Measurements from ENCODE around the gene CSTPP1.

Gene CSTPP1

GRCh38 chr11:47164321-47164720 lies 227.8 kb downstream of the CSTPP1 start:
- Histone ChIP-seq H4K20me1 (ENCODE audit: insufficient read depth, low read length) (no peaks in the 10 kb centered on the region), H3K4me1 (ENCODE audit: insufficient read depth, low read length, severe bottlenecking) (no peaks in the 10 kb centered on the region), H3K27me3 (ENCODE audit: insufficient read depth, low read length) (no peaks in the 10 kb centered on the region), H2AFZ (ENCODE audit: low read length) (no peak overlapping the region), H3K79me2 (ENCODE audit: insufficient read depth, low read length) (no peaks in the 10 kb centered on the region), H3K4me2 (ENCODE audit: low read length) (no peak overlapping the region), H3K9ac (ENCODE audit: low read length) (no peak overlapping the region), H3K9me2 (ENCODE audit: low read depth, low read length) (no peaks in the 10 kb centered on the region), H3F3A (ENCODE audit: insufficient read depth, low read length) (no peaks in the 10 kb centered on the region), H3K27ac (ENCODE audit: low read depth, low read length, poor library complexity, severe bottlenecking) (no peak overlapping the region), H3K4me3 (ENCODE audit: low read depth, low read length, poor library complexity, severe bottlenecking) (no peak overlapping the region), H3K36me3 (ENCODE audit: insufficient read depth, low read length) (peaks cover 79% of the 10 kb centered on the region), H3K9me3 (ENCODE audit: low read length) (no peaks in the 10 kb centered on the region)
- TF ChIP-seq CTCF (IDR thresholded peaks at IDR 0.05; ENCODE audit: low read length) (no peak), EZH2 (IDR thresholded peaks at IDR 0.05; ENCODE audit: borderline replicate concordance, low read length) (no peak)

- H3K9me3 ChIP-seq (ENCODE audit: low read length), result no peaks in the 10 kb centered on the region
- no peaks in the 10 kb centered on the region for H3K9me2 ChIP-seq (ENCODE audit: low read depth, low read length)
- no peak overlapping the region for H3K4me3 ChIP-seq (ENCODE audit: low read depth, low read length, poor library complexity, severe bottlenecking)
- peaks cover 87% of the 10 kb centered on the region for H3K36me3 ChIP-seq (ENCODE audit: insufficient read depth, low read length)
- H3K27me3 ChIP-seq (ENCODE audit: insufficient read depth, low read length), result no peaks in the 10 kb centered on the region
- no peaks in the 10 kb centered on the region for H3K79me2 ChIP-seq (ENCODE audit: insufficient read depth, low read length)
- no peak overlapping the region for H3K27ac ChIP-seq (ENCODE audit: low read depth, low read length, poor library complexity, severe bottlenecking)
- H3F3A ChIP-seq (ENCODE audit: insufficient read depth, low read length), result no peaks in the 10 kb centered on the region
- H3K9ac ChIP-seq (ENCODE audit: low read length), result no peak overlapping the region
- H4K20me1 ChIP-seq (ENCODE audit: insufficient read depth, low read length), result no peaks in the 10 kb centered on the region
- no peaks in the 10 kb centered on the region for H3K4me1 ChIP-seq (ENCODE audit: insufficient read depth, low read length, severe bottlenecking)
- TF ChIP-seq CTCF (IDR thresholded peaks at IDR 0.05; ENCODE audit: low read length) (no peak), EZH2 (IDR thresholded peaks at IDR 0.05; ENCODE audit: borderline replicate concordance, low read length) (no peak)
- H3K4me2 ChIP-seq (ENCODE audit: low read length), result no peak overlapping the region
- H2AFZ ChIP-seq (ENCODE audit: low read length), result no peak overlapping the region
These were observed 228.8 kb downstream of the CSTPP1 start for GRCh38 chr11:47165253-47165840.

GRCh38 chr11:47166368-47166767 lies 229.8 kb downstream of the CSTPP1 start:
- Histone ChIP-seq H3K4me2 (ENCODE audit: low read length) (no peak overlapping the region), H3K36me3 (ENCODE audit: insufficient read depth, low read length) (peaks cover 93% of the 10 kb centered on the region), H3K9me2 (ENCODE audit: low read depth, low read length) (no peaks in the 10 kb centered on the region), H3K27ac (ENCODE audit: low read depth, low read length, poor library complexity, severe bottlenecking) (no peak overlapping the region), H3K27me3 (ENCODE audit: insufficient read depth, low read length) (no peaks in the 10 kb centered on the region), H3K79me2 (ENCODE audit: insufficient read depth, low read length) (peaks cover 6% of the 10 kb centered on the region; the same call in 1 of the 2 replicates), H3F3A (ENCODE audit: insufficient read depth, low read length) (no peaks in the 10 kb centered on the region), H3K9me3 (ENCODE audit: low read length) (no peaks in the 10 kb centered on the region), H3K4me3 (ENCODE audit: low read depth, low read length, poor library complexity, severe bottlenecking) (no peak overlapping the region), H4K20me1 (ENCODE audit: insufficient read depth, low read length) (no peaks in the 10 kb centered on the region), H3K9ac (ENCODE audit: low read length) (no peak overlapping the region), H3K4me1 (ENCODE audit: insufficient read depth, low read length, severe bottlenecking) (no peaks in the 10 kb centered on the region), H2AFZ (ENCODE audit: low read length) (no peak overlapping the region)
- TF ChIP-seq EZH2 (IDR thresholded peaks at IDR 0.05; ENCODE audit: borderline replicate concordance, low read length) (no peak), CTCF (IDR thresholded peaks at IDR 0.05; ENCODE audit: low read length) (no peak)

Measured in OCI-LY1 (cell line).